ENCODE measurements around the gene ONECUT3.
"Not testable (repeated sequence)": the region's sequence is repeated elsewhere in the genome, so short reads cannot be mapped to it uniquely, and the experiment has no call there.

ONECUT3 gene

GRCh38 chr19:1760020-1760419 is 6.7 kb downstream of the ONECUT3 start:
- Histone ChIP-seq H3K18ac (ENCODE audit: low read length) (no peak overlapping the region), H3K4me3 (ENCODE audit: low read depth, low read length) (no peak overlapping the region)
- WGBS (ENCODE audit: extremely low coverage, insufficient coverage, insufficient read length) = no CpG with 5 or more reads among the region's 17 CpGs

GRCh38 chr19:1760786-1761527 is 7.7 kb downstream of the ONECUT3 start:
- not testable (repeated sequence) for DNase-seq; H3K36me3 ChIP-seq (ENCODE audit: control insufficient read depth in 1 of 2, insufficient read depth in 2 of 2, low read length in 2 of 2); H2BK120ac ChIP-seq (ENCODE audit: insufficient read depth, low read length, poor library complexity); H3K79me2 ChIP-seq (ENCODE audit: control insufficient read depth, insufficient read depth, low read length, poor library complexity); H4K91ac ChIP-seq (ENCODE audit: low read depth, low read length); H2AFZ ChIP-seq (ENCODE audit: insufficient read depth, low read length, poor library complexity); H3K23ac ChIP-seq (ENCODE audit: low read length); H3K4me1 ChIP-seq (ENCODE audit: control insufficient read depth in 1 of 2, insufficient read depth in 2 of 2, low read length in 2 of 2); H2AK5ac ChIP-seq (ENCODE audit: low read length); H4K8ac ChIP-seq (ENCODE audit: low read depth, low read length); H4K12ac ChIP-seq (ENCODE audit: low read depth, low read length); H2BK12ac ChIP-seq (ENCODE audit: low read length); H3K9ac ChIP-seq (ENCODE audit: low read length); H3K4me2 ChIP-seq (ENCODE audit: low read length); H3K79me1 ChIP-seq (ENCODE audit: low read length); H3K4ac ChIP-seq (ENCODE audit: low read depth, low read length); H2BK5ac ChIP-seq (ENCODE audit: low read depth, low read length, poor library complexity); H3K4me3 ChIP-seq (ENCODE audit: low read depth, low read length); H3K27ac ChIP-seq (ENCODE audit: low read depth, low read length); H3K14ac ChIP-seq (ENCODE audit: low read length); H3K18ac ChIP-seq (ENCODE audit: low read length)
- no CpG with 5 or more reads among the region's 15 CpGs for WGBS (ENCODE audit: extremely low coverage, insufficient coverage, insufficient read length)
- Histone ChIP-seq H3K27me3 (ENCODE audit: insufficient read depth, low read length) (peaks cover 92% of the 10 kb centered on the region), H3K9me3 (ENCODE audit: insufficient read depth, low read depth, low read length) (peaks cover 18% of the 10 kb centered on the region)

More at GRCh38 chr19:1760020-1760419, 6.7 kb downstream of the ONECUT3 start:
- Histone ChIP-seq H4K8ac (ENCODE audit: low read depth, low read length) (no peak overlapping the region), H3K79me2 (ENCODE audit: control insufficient read depth, insufficient read depth, low read length, poor library complexity) (no peaks in the 10 kb centered on the region), H3K79me1 (ENCODE audit: low read length) (no peaks in the 10 kb centered on the region), H2BK5ac (ENCODE audit: low read depth, low read length, poor library complexity) (no peak overlapping the region), H2BK120ac (ENCODE audit: insufficient read depth, low read length, poor library complexity) (no peak overlapping the region), H2AFZ (ENCODE audit: insufficient read depth, low read length, poor library complexity) (no peak overlapping the region), H3K27ac (ENCODE audit: low read depth, low read length) (no peak overlapping the region), H4K91ac (ENCODE audit: low read depth, low read length) (no peak overlapping the region), H3K14ac (ENCODE audit: low read length) (no peak overlapping the region), H3K4me1 (ENCODE audit: control insufficient read depth in 1 of 2, insufficient read depth in 2 of 2, low read length in 2 of 2) (no peaks in the 10 kb centered on the region), H3K4ac (ENCODE audit: low read depth, low read length) (no peak overlapping the region), H3K9me3 (ENCODE audit: insufficient read depth, low read depth, low read length) (peaks cover 10% of the 10 kb centered on the region), H2AK5ac (ENCODE audit: low read length) (no peak overlapping the region), H3K23ac (ENCODE audit: low read length) (no peak overlapping the region), H4K12ac (ENCODE audit: low read depth, low read length) (no peak overlapping the region), H3K36me3 (ENCODE audit: control insufficient read depth in 1 of 2, insufficient read depth in 2 of 2, low read length in 2 of 2) (no peaks in the 10 kb centered on the region), H2BK12ac (ENCODE audit: low read length) (no peak overlapping the region), H3K4me2 (ENCODE audit: low read length) (no peak overlapping the region), H3K27me3 (ENCODE audit: insufficient read depth, low read length) (peaks cover 92% of the 10 kb centered on the region), H3K9ac (ENCODE audit: low read length) (no peak overlapping the region)
- no peak for DNase-seq

GRCh38 chr19:1761528-1762242 is 8.4 kb downstream of the ONECUT3 start:
- no peak overlapping the region for H3K14ac ChIP-seq (ENCODE audit: low read length)
- H3K36me3 ChIP-seq (ENCODE audit: control insufficient read depth in 1 of 2, insufficient read depth in 2 of 2, low read length in 2 of 2) = no peaks in the 10 kb centered on the region
- H3K9ac ChIP-seq (ENCODE audit: low read length) = no peak overlapping the region
- no peak for DNase-seq
- peaks cover 18% of the 10 kb centered on the region for H3K9me3 ChIP-seq (ENCODE audit: insufficient read depth, low read depth, low read length)
- WGBS (ENCODE audit: extremely low coverage, insufficient coverage, insufficient read length) = no CpG with 5 or more reads among the region's 30 CpGs
- H2BK120ac ChIP-seq (ENCODE audit: insufficient read depth, low read length, poor library complexity) = no peak overlapping the region
- H2BK12ac ChIP-seq (ENCODE audit: low read length) = no peak overlapping the region
- no peak overlapping the region for H4K8ac ChIP-seq (ENCODE audit: low read depth, low read length)
- no peak overlapping the region for H3K4ac ChIP-seq (ENCODE audit: low read depth, low read length)
- no peak overlapping the region for H3K4me3 ChIP-seq (ENCODE audit: low read depth, low read length)
- no peaks in the 10 kb centered on the region for H3K4me1 ChIP-seq (ENCODE audit: control insufficient read depth in 1 of 2, insufficient read depth in 2 of 2, low read length in 2 of 2)
- H2AK5ac ChIP-seq (ENCODE audit: low read length) = no peak overlapping the region
- no peak overlapping the region for H3K27ac ChIP-seq (ENCODE audit: low read depth, low read length)
- no peak overlapping the region for H2BK5ac ChIP-seq (ENCODE audit: low read depth, low read length, poor library complexity)
- H4K91ac ChIP-seq (ENCODE audit: low read depth, low read length) = no peak overlapping the region
- peaks cover 93% of the 10 kb centered on the region for H3K27me3 ChIP-seq (ENCODE audit: insufficient read depth, low read length)
- H3K23ac ChIP-seq (ENCODE audit: low read length) = no peak overlapping the region
- H4K12ac ChIP-seq (ENCODE audit: low read depth, low read length) = no peak overlapping the region
- H3K79me2 ChIP-seq (ENCODE audit: control insufficient read depth, insufficient read depth, low read length, poor library complexity) = no peaks in the 10 kb centered on the region
- no peak overlapping the region for H2AFZ ChIP-seq (ENCODE audit: insufficient read depth, low read length, poor library complexity)
- H3K18ac ChIP-seq (ENCODE audit: low read length) = no peak overlapping the region
- H3K79me1 ChIP-seq (ENCODE audit: low read length) = no peaks in the 10 kb centered on the region
- no peak overlapping the region for H3K4me2 ChIP-seq (ENCODE audit: low read length)

- Histone ChIP-seq H2AFZ (ENCODE audit: insufficient read depth, low read length, poor library complexity) (no peak overlapping the region), H3K23ac (ENCODE audit: low read length) (no peak overlapping the region), H3K18ac (ENCODE audit: low read length) (no peak overlapping the region), H3K14ac (ENCODE audit: low read length) (no peak overlapping the region), H3K27me3 (ENCODE audit: insufficient read depth, low read length) (peaks cover 91% of the 10 kb centered on the region), H3K4me2 (ENCODE audit: low read length) (no peak overlapping the region), H3K36me3 (ENCODE audit: control insufficient read depth in 1 of 2, insufficient read depth in 2 of 2, low read length in 2 of 2) (no peaks in the 10 kb centered on the region), H3K79me2 (ENCODE audit: control insufficient read depth, insufficient read depth, low read length, poor library complexity) (no peaks in the 10 kb centered on the region), H2BK120ac (ENCODE audit: insufficient read depth, low read length, poor library complexity) (no peak overlapping the region), H3K4me3 (ENCODE audit: low read depth, low read length) (no peak overlapping the region), H3K27ac (ENCODE audit: low read depth, low read length) (no peak overlapping the region), H3K4ac (ENCODE audit: low read depth, low read length) (no peak overlapping the region), H3K9ac (ENCODE audit: low read length) (no peak overlapping the region), H3K79me1 (ENCODE audit: low read length) (no peaks in the 10 kb centered on the region), H2BK5ac (ENCODE audit: low read depth, low read length, poor library complexity) (no peak overlapping the region), H2AK5ac (ENCODE audit: low read length) (no peak overlapping the region), H3K9me3 (ENCODE audit: insufficient read depth, low read depth, low read length) (peaks cover 17% of the 10 kb centered on the region), H4K8ac (ENCODE audit: low read depth, low read length) (no peak overlapping the region), H4K12ac (ENCODE audit: low read depth, low read length) (no peak overlapping the region), H3K4me1 (ENCODE audit: control insufficient read depth in 1 of 2, insufficient read depth in 2 of 2, low read length in 2 of 2) (no peaks in the 10 kb centered on the region), H4K91ac (ENCODE audit: low read depth, low read length) (no peak overlapping the region), H2BK12ac (ENCODE audit: low read length) (no peak overlapping the region)
- WGBS (ENCODE audit: extremely low coverage, insufficient coverage, insufficient read length) = no CpG with 5 or more reads among the region's 56 CpGs
- no peak for DNase-seq
Measured at GRCh38 chr19:1762243-1763117, 9.2 kb downstream of the ONECUT3 start.

Data from trophoblast cell (in vitro differentiated cells and primary cell).